ENCODE results near the gene ANGPTL5.

ANGPTL5 gene

DNA sequence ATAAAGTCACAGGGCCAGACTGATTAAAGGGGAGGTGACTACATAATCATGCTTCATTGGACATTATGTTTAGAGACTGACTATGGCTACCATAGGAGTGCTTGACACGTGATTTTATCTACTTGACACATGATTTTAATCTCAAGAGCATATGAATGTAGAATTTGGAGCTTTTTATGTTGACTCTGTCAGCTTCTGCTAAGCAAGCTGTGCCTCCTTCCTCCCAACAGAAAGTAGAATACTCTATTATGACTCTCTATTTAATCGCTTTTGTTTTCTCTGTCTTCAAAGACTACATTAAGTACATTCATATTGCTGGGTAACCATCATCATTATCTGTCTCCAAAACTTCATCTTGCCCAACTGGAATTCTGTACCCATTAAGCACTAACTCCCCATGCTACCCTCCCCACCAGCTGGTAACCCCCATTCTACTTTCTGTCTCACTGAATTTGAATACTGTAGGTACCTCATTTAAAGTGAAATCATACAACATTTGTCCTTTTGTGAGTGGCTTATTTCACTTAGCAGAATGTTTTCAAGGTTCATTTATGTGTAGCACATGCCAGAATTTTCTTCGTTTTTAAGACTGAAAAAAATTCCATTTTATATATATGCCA lies 24.7 kb upstream of the ANGPTL5 start:
- no peak overlapping the region for H3K4me3 ChIP-seq (ENCODE audit: low read depth, low read length)
- TF ChIP-seq, protein P1, sequence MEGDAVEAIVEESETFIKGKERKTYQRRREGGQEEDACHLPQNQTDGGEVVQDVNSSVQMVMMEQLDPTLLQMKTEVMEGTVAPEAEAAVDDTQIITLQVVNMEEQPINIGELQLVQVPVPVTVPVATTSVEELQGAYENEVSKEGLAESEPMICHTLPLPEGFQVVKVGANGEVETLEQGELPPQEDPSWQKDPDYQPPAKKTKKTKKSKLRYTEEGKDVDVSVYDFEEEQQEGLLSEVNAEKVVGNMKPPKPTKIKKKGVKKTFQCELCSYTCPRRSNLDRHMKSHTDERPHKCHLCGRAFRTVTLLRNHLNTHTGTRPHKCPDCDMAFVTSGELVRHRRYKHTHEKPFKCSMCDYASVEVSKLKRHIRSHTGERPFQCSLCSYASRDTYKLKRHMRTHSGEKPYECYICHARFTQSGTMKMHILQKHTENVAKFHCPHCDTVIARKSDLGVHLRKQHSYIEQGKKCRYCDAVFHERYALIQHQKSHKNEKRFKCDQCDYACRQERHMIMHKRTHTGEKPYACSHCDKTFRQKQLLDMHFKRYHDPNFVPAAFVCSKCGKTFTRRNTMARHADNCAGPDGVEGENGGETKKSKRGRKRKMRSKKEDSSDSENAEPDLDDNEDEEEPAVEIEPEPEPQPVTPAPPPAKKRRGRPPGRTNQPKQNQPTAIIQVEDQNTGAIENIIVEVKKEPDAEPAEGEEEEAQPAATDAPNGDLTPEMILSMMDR (IDR thresholded peaks at IDR 0.05; ENCODE audit: borderline replicate concordance, insufficient read depth, low read depth, low read length) = no peak

DNA sequence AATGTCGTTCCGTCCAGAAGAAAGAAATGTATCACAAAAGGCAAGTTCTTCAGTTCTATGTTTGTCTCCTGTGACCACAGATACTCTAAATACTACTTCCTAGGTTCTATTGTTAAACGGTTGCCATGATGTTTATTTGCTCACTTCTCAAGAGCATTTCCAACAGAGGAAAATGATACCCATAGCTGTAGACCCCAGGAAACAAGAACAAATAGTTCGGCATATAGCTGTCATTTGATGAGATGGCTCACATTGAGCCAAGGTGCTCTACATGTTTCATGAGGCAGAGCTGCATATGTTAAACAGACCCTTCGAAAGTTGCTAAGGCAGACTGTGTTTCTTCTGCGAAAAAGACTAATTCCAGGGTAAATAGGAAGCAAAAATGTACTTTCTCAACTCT lies 15.4 kb upstream of the ANGPTL5 start:
- TF ChIP-seq, protein P1 (IDR thresholded peaks at IDR 0.05; ENCODE audit: borderline replicate concordance, insufficient read depth, low read depth, low read length) = no peak
- no peak overlapping the region for H3K4me3 ChIP-seq (ENCODE audit: low read depth, low read length)

DNA sequence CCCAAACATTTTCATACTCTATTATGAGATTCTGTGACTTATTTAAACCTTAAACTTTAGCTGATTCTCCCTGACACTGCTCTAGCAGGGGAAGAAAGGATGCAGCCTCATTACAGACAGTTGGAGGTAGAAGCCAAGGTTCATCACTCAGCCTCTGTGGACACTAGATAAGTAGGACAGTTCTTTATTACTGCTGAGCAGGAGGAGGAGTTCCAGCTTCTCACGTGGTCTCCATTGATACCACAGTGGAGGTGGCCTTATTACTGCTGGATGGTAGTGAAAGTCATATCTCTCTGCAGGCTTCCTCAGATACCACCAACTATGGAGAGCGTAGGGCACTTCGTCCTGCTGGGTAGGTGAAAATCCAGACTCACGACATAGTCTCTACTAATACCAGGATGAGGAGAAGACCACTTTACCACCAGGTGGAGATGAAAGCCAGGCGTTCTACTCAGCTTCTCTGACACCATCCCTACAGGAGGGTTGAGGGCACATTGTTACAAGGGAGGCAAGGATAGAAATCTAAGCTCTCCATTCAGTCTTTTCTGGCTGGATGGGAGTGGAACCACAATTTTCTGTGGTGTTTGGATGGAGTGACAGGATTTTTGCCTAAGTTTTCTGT lies 13.1 kb upstream of the ANGPTL5 start:
- TF ChIP-seq, protein P1 (IDR thresholded peaks at IDR 0.05; ENCODE audit: borderline replicate concordance, insufficient read depth, low read depth, low read length) = no peak
- H3K4me3 ChIP-seq (ENCODE audit: low read depth, low read length) = no peak overlapping the region

DNA sequence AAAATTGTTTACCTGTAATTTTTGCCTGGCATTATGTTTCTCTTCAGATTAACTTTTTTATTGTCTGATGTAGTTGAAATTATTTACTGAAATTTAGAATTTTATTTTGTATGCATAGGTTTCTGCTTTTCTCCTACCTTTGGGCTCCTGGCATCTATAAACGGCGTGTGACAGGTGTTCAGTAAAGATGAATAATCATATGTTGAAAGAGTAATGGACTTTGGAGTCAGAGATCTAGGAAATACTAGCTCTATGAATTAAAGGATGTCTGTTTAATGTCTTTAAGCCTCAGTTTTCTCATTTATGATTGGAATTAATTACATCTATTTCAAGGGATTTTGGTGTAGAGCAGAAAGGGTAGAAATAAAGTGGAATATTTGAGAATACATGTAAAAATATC lies 7.2 kb upstream of the ANGPTL5 start:
- H3K4me3 ChIP-seq (ENCODE audit: low read depth, low read length) = no peak overlapping the region
- TF ChIP-seq, protein P1 (IDR thresholded peaks at IDR 0.05; ENCODE audit: borderline replicate concordance, insufficient read depth, low read depth, low read length) = no peak

DNA sequence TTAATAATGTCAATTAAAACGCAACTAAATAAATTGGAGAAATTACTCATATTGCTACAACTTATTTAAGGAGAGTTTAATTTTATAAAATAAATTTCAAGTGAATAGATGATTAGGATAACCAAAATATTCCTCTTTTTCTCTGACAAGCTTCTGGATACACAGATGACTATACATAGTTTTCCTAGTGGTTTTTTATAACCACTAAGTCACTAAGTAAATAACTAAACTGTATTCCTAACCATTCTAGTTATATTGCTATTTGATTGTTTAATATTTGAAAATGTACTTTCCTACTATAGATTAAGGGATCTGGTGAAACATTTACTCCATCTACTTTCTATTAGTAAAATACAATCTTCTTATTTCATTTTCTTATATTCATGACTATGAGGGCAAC lies 4.7 kb upstream of the ANGPTL5 start:
- TF ChIP-seq, protein P1 (IDR thresholded peaks at IDR 0.05; ENCODE audit: borderline replicate concordance, insufficient read depth, low read depth, low read length) = no peak
- H3K4me3 ChIP-seq (ENCODE audit: low read depth, low read length) = no peak overlapping the region

DNA sequence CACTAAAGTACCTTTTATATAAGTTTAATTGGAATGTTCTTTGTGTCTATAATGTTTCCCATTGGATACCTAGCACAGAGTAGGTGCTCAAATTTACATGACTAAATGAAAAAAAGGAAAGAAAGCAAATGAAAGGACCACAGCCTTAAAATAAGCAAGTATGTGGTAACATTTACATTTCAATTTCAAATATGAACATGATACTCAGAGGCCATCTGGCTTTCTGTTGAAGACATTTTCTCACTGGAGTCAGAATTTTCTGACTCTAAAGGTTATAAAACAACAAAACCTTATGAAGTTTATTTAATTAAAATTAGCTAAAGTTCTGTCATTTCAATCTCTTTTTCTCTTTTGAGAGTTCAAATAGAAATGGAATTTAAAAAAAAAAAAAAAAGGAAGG lies 904 bp upstream of the ANGPTL5 start:
- TF ChIP-seq, protein P1 (IDR thresholded peaks at IDR 0.05; ENCODE audit: borderline replicate concordance, insufficient read depth, low read depth, low read length) = no peak
- H3K4me3 ChIP-seq (ENCODE audit: low read depth, low read length) = no peak overlapping the region

DNA sequence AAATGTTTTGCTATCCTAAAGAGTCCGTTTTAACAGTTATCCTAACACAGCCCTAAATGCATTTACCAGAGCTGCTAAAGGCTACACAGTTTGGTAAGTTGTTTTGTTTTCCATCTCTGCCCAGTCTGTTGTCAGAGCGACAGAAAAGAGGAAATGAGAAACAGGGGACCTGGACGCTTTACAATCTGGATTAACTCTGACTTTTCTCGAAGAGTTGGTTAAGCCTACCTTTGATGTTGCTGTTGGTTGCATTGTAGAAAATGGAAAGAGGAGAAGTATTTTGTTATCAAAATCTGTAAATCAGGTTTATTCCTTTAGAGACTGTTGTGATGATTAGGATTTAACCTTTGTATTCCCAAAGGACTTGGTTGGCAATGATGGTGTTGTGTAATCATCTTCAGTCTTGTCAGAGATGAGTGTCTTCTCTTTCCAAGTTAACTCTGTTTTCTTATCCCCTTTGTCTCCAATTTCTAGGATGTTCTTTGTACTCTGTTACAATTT lies 481 bp downstream of the ANGPTL5 start:
- no peak overlapping the region for H3K4me3 ChIP-seq (ENCODE audit: low read depth, low read length)
- TF ChIP-seq, protein P1 (IDR thresholded peaks at IDR 0.05; ENCODE audit: borderline replicate concordance, insufficient read depth, low read depth, low read length) = no peak
